ENCODE results near the gene NQO2. TPM values are rescaled to one million over a fixed set of nuclear protein-coding genes. Genes with fewer than 3 reads are reported as not detected.

The NQO2 gene
- total RNA-seq, 1 experiment from 2014 or later, result 82.9 TPM

DNA sequence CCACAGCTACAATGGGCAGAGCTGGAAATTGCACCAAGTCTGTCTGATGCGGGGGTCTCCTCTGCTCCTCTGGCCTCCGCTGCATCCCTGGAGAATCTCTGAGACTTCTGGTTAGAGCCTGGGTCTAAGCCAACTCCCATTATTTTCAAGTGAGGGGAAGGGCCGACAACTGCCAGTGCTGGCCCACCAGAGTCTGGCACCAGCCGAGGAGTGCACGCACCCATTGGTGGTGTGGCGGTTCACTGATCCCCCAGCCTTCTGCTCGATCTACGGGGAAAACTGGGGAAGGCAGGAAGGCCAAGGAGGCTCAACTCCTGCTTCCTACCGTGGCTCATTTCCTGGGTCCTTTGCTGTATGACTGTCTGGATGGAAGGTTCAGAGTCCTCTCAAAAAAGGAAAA lies 6.2 kb downstream of the NQO2 start:
- Histone ChIP-seq H3K27ac (ENCODE audit: low read depth, low read length) (no peak overlapping the region), H3K27me3 (ENCODE audit: insufficient read depth, low read length) (no peaks in the 10 kb centered on the region), H3K79me2 (ENCODE audit: insufficient read depth, low read length) (peaks cover 29% of the 10 kb centered on the region), H3K9me3 (ENCODE audit: control insufficient read depth in 1 of 2, insufficient read depth in 1 of 2, low read depth in 1 of 2, low read length in 2 of 2) (no peaks in the 10 kb centered on the region), H3K4me2 (ENCODE audit: low read length) (no peak overlapping the region), H3K36me3 (ENCODE audit: control insufficient read depth in 1 of 2, insufficient read depth in 2 of 2, low read length in 2 of 2) (peaks cover 18 to 51% of the 10 kb centered on the region in 2 experiments), H3K4me3 (replicated peaks in 1 of 2; ENCODE audit: low read depth in 1 of 2, low read length in 2 of 2) (no peak overlapping the region), H4K20me1 (ENCODE audit: insufficient read depth) (no peaks in the 10 kb centered on the region), H3K9ac (ENCODE audit: low read length) (no peak overlapping the region), H3K9me2 (ENCODE audit: insufficient read depth) (no peaks in the 10 kb centered on the region), H2AFZ (ENCODE audit: low read depth, low read length, poor library complexity, severe bottlenecking) (no peak overlapping the region), H3K4me1 (ENCODE audit: control insufficient read depth in 1 of 2, insufficient read depth in 2 of 2, low read length in 2 of 2) (peaks cover 10 to 14% of the 10 kb centered on the region in 2 experiments)
- ChIA-PET POLR2A (no interaction called here), CTCF (no interaction called here), RAD21 (ENCODE audit: low non-redundant PET in 1 of 2, low total read pairs in 2 of 2, uncharacterized antibody in 2 of 2, unreplicated experiment in 2 of 2) (no interaction called here)
- BruUV-seq (replicated peaks), result no TSS peak
- TF ChIP-seq, protein P1, sequence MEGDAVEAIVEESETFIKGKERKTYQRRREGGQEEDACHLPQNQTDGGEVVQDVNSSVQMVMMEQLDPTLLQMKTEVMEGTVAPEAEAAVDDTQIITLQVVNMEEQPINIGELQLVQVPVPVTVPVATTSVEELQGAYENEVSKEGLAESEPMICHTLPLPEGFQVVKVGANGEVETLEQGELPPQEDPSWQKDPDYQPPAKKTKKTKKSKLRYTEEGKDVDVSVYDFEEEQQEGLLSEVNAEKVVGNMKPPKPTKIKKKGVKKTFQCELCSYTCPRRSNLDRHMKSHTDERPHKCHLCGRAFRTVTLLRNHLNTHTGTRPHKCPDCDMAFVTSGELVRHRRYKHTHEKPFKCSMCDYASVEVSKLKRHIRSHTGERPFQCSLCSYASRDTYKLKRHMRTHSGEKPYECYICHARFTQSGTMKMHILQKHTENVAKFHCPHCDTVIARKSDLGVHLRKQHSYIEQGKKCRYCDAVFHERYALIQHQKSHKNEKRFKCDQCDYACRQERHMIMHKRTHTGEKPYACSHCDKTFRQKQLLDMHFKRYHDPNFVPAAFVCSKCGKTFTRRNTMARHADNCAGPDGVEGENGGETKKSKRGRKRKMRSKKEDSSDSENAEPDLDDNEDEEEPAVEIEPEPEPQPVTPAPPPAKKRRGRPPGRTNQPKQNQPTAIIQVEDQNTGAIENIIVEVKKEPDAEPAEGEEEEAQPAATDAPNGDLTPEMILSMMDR (IDR thresholded peaks at IDR 0.05 in 2 of 3, conservative IDR thresholded peaks at IDR 0.05 in 1 of 3; ENCODE audit: borderline replicate concordance in 1 of 3, insufficient read depth in 1 of 3, low read depth in 2 of 3, low read length in 2 of 3), result no peak
- TF ChIP-seq POLR2A (IDR thresholded peaks at IDR 0.05; ENCODE audit: borderline replicate concordance, extremely low read depth, insufficient read depth, insufficient read length) (no peak), EZH2phosphoT487 (IDR thresholded peaks at IDR 0.05; ENCODE audit: borderline replicate concordance) (no peak), FOSL1 (IDR thresholded peaks at IDR 0.05; ENCODE audit: low read depth) (no peak), ZFX (IDR thresholded peaks at IDR 0.05) (no peak), EZH2 (IDR thresholded peaks at IDR 0.05) (no peak), TCF7L2 (IDR thresholded peaks at IDR 0.05; ENCODE audit: borderline replicate concordance, extremely low read depth, insufficient read depth, insufficient read length) (no peak), SIN3A (IDR thresholded peaks at IDR 0.05; ENCODE audit: low read depth) (no peak), CBX3 (IDR thresholded peaks at IDR 0.05; ENCODE audit: low read depth) (no peak), SRF (IDR thresholded peaks at IDR 0.05; ENCODE audit: low read depth) (no peak), POLR2AphosphoS5 (IDR thresholded peaks at IDR 0.05; ENCODE audit: low read depth, low read length) (no peak), ELF1 (IDR thresholded peaks at IDR 0.05; ENCODE audit: borderline replicate concordance, low read depth) (no peak), EGR1 (IDR thresholded peaks at IDR 0.05; ENCODE audit: low read depth) (no peak), CEBPB (IDR thresholded peaks at IDR 0.05; ENCODE audit: low read depth) (no peak), YY1 (IDR thresholded peaks at IDR 0.05; ENCODE audit: extremely low read depth, insufficient replicate concordance, low read depth, low read length) (no peak)
- TF ChIP-seq, protein P2, sequence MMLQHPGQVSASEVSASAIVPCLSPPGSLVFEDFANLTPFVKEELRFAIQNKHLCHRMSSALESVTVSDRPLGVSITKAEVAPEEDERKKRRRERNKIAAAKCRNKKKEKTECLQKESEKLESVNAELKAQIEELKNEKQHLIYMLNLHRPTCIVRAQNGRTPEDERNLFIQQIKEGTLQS (IDR thresholded peaks at IDR 0.05), result no peak
- TF ChIP-seq, protein P3, sequence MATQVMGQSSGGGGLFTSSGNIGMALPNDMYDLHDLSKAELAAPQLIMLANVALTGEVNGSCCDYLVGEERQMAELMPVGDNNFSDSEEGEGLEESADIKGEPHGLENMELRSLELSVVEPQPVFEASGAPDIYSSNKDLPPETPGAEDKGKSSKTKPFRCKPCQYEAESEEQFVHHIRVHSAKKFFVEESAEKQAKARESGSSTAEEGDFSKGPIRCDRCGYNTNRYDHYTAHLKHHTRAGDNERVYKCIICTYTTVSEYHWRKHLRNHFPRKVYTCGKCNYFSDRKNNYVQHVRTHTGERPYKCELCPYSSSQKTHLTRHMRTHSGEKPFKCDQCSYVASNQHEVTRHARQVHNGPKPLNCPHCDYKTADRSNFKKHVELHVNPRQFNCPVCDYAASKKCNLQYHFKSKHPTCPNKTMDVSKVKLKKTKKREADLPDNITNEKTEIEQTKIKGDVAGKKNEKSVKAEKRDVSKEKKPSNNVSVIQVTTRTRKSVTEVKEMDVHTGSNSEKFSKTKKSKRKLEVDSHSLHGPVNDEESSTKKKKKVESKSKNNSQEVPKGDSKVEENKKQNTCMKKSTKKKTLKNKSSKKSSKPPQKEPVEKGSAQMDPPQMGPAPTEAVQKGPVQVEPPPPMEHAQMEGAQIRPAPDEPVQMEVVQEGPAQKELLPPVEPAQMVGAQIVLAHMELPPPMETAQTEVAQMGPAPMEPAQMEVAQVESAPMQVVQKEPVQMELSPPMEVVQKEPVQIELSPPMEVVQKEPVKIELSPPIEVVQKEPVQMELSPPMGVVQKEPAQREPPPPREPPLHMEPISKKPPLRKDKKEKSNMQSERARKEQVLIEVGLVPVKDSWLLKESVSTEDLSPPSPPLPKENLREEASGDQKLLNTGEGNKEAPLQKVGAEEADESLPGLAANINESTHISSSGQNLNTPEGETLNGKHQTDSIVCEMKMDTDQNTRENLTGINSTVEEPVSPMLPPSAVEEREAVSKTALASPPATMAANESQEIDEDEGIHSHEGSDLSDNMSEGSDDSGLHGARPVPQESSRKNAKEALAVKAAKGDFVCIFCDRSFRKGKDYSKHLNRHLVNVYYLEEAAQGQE (IDR thresholded peaks at IDR 0.05; ENCODE audit: low read depth), result no peak
- TF ChIP-seq, protein P4, sequence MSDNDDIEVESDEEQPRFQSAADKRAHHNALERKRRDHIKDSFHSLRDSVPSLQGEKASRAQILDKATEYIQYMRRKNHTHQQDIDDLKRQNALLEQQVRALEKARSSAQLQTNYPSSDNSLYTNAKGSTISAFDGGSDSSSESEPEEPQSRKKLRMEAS (IDR thresholded peaks at IDR 0.05), result no peak
- intact Hi-C loops (cut with micrococcal nuclease), result no loop called here
- DNase-seq (ENCODE audit: low read depth, low spot score) (no peak), ATAC-seq (no peak)
